H9 (cell line): Measurements from ENCODE around the gene ATAD2B. TPM values are rescaled to one million over a fixed set of nuclear protein-coding genes. Genes with fewer than 3 reads are reported as not detected.

Experiments
- DNase-seq: peaks from one replicate; pipeline ENCODE4 v3.0.0-alpha.2; 2017
- H2AFZ ChIP-seq: one replicate; pipeline ENCODE4 v1.6.1; 2013; ENCODE audit warnings: mild to moderate bottlenecking, low read length, control low read depth, moderate library complexity
- H2AK5ac ChIP-seq: 2 replicates; pipeline ENCODE4 v1.6.1; 2013; ENCODE audit warnings: low read length, control low read depth, mixed read lengths; ENCODE audit not compliant: insufficient read length
- H2BK120ac ChIP-seq: one replicate; pipeline ENCODE4 v1.6.1; 2013; ENCODE audit warnings: low read depth, mild to moderate bottlenecking, low read length, control low read depth, inconsistent platforms; ENCODE audit not compliant: poor library complexity, severe bottlenecking
- H2BK12ac ChIP-seq: 2 replicates; pipeline ENCODE4 v1.6.1; 2013; ENCODE audit warnings: low read length, control low read depth, mixed read lengths, low read depth; ENCODE audit not compliant: insufficient read length
- H2BK15ac ChIP-seq: 2 replicates; pipeline ENCODE4 v1.6.1; 2013; ENCODE audit warnings: low read depth, low read length, control low read depth
- H2BK20ac ChIP-seq: one replicate; pipeline ENCODE4 v1.6.1; 2013; ENCODE audit warnings: low read depth, mild to moderate bottlenecking, low read length, control low read depth, inconsistent platforms; ENCODE audit not compliant: poor library complexity, severe bottlenecking
- H2BK5ac ChIP-seq: 2 replicates; pipeline ENCODE4 v1.6.1; 2013; ENCODE audit warnings: low read length, control low read depth, mixed read lengths; ENCODE audit not compliant: insufficient read length
- H3K14ac ChIP-seq: 2 replicates; pipeline ENCODE4 v1.6.1; 2013; ENCODE audit warnings: low read length, control low read depth; ENCODE audit not compliant: insufficient read depth
- H3K18ac ChIP-seq: 2 replicates; pipeline ENCODE4 v1.6.1; 2013; ENCODE audit warnings: low read depth, mild to moderate bottlenecking, mixed read lengths, low read length, control low read depth; ENCODE audit not compliant: insufficient read length
- H3K23ac ChIP-seq: 2 replicates; pipeline ENCODE4 v1.6.1; 2013; ENCODE audit warnings: low read length, control low read depth, mixed read lengths, low read depth; ENCODE audit not compliant: insufficient read length
- H3K23me2 ChIP-seq: 2 replicates; pipeline ENCODE4 v1.6.1; 2013; ENCODE audit warnings: low read depth, mild to moderate bottlenecking, mixed read lengths, low read length, control low read depth; ENCODE audit not compliant: insufficient read length, poor library complexity, severe bottlenecking
- H3K27ac ChIP-seq: 2 replicates; pipeline ENCODE4 v1.5.1; 2013; ENCODE audit warnings: low read length, control low read depth, mixed read lengths, low read depth; ENCODE audit not compliant: insufficient read length
- H3K27me3 ChIP-seq: 2 replicates; pipeline ENCODE4 v1.6.1; 2013; ENCODE audit warnings: low read length, control low read depth, inconsistent platforms; ENCODE audit not compliant: insufficient read depth
- H3K4ac ChIP-seq: 2 replicates; pipeline ENCODE4 v1.6.1; 2013; ENCODE audit warnings: low read depth, mild to moderate bottlenecking, control low read depth, inconsistent platforms, low read length, moderate library complexity
- H3K4me1 ChIP-seq: 2 replicates; pipeline ENCODE4 v1.6.1; 2013; ENCODE audit warnings: low read length, control low read depth, inconsistent platforms; ENCODE audit not compliant: insufficient read depth
- H3K4me2 ChIP-seq: 2 replicates; pipeline ENCODE4 v1.6.1; 2013; ENCODE audit warnings: low read length, control low read depth, mixed read lengths; ENCODE audit not compliant: insufficient read length, insufficient read depth
- H3K56ac ChIP-seq: 2 replicates; pipeline ENCODE4 v1.6.1; 2013; ENCODE audit warnings: low read depth, mild to moderate bottlenecking, mixed read lengths, low read length, control low read depth; ENCODE audit not compliant: insufficient read length
- H3K79me1 ChIP-seq: 2 replicates; pipeline ENCODE4 v1.6.1; 2013; ENCODE audit warnings: low read depth, mild to moderate bottlenecking, moderate library complexity, low read length, control low read depth, inconsistent platforms; ENCODE audit not compliant: insufficient read depth, poor library complexity, severe bottlenecking
- H3K79me2 ChIP-seq: 2 replicates; pipeline ENCODE4 v1.6.1; 2013; ENCODE audit warnings: low read length, control low read depth, inconsistent platforms; ENCODE audit not compliant: insufficient read depth
- H3K9ac ChIP-seq: 2 replicates; pipeline ENCODE4 v1.6.1; 2013; ENCODE audit warnings: low read length, control low read depth, mixed read lengths; ENCODE audit not compliant: insufficient read length; ENCODE audit errors: extremely low read depth
- H3K9me3 ChIP-seq: one replicate; pipeline ENCODE4 v1.6.1; 2013; ENCODE audit warnings: low read depth, low read length, inconsistent platforms; ENCODE audit not compliant: control insufficient read depth
- H3T11ph ChIP-seq: one replicate; pipeline ENCODE4 v1.6.1; 2013; ENCODE audit warnings: mild to moderate bottlenecking, low read length, control low read depth, inconsistent platforms
- H4K20me1 ChIP-seq: one replicate; pipeline ENCODE4 v1.6.1; 2013; ENCODE audit not compliant: control insufficient read depth, insufficient read length, insufficient read depth
- H4K5ac ChIP-seq: 2 replicates; pipeline ENCODE4 v1.6.1; 2013; ENCODE audit warnings: low read depth, mild to moderate bottlenecking, mixed read lengths, low read length, control low read depth; ENCODE audit not compliant: insufficient read length
- H4K8ac ChIP-seq: replicated peaks from 2 replicates; pipeline ENCODE4 v1.6.1; 2013; ENCODE audit warnings: low read length, control low read depth, mixed read lengths, low read depth; ENCODE audit not compliant: insufficient read length
- H4K91ac ChIP-seq: 2 replicates; pipeline ENCODE4 v1.6.1; 2013; ENCODE audit warnings: low read depth, mild to moderate bottlenecking, moderate library complexity, mixed read lengths, low read length, control low read depth; ENCODE audit not compliant: insufficient read length
- H3K27ac Mint-ChIP-seq, 3 experiments: 2 replicates in 2 of 3; 3 replicates in 1 of 3; pipeline ENCODE4 v1.8.0; 2020 to 2021; ENCODE audit warnings: mixed read lengths in 3 of 3, mild to moderate bottlenecking in 1 of 3, moderate library complexity in 1 of 3
- H3K27me3 Mint-ChIP-seq: 2 replicates; pipeline ENCODE4 v1.8.0; 2021; ENCODE audit warnings: low read depth, mild to moderate bottlenecking, moderate library complexity, mixed read lengths
- H3K36me3 Mint-ChIP-seq, 3 experiments: 2 replicates in 2 of 3; 3 replicates in 1 of 3; pipeline ENCODE4 v1.8.0; 2020 to 2021; ENCODE audit warnings: low read depth in 3 of 3, mixed read lengths in 3 of 3; ENCODE audit not compliant: insufficient read depth in 1 of 3
- H3K4me1 Mint-ChIP-seq, 2 experiments: 2 replicates each; pipeline ENCODE4 v1.8.0; 2020; ENCODE audit warnings: mixed read lengths in 2 of 2
- H3K4me3 Mint-ChIP-seq, 2 experiments: 2 replicates in 1 of 2; 3 replicates in 1 of 2; pipeline ENCODE4 v1.8.0; 2020 to 2021; ENCODE audit warnings: mild to moderate bottlenecking in 2 of 2, mixed read lengths in 2 of 2, moderate library complexity in 1 of 2
- H3K9me3 Mint-ChIP-seq, 2 experiments: 2 replicates in 1 of 2; 3 replicates in 1 of 2; pipeline ENCODE4 v1.8.0; 2020; ENCODE audit warnings: mild to moderate bottlenecking in 2 of 2, mixed read lengths in 2 of 2, moderate library complexity in 1 of 2
- CTCF ChIP-seq: fragments of 200-600 bp; sonication (generic); conservative IDR thresholded peaks from 3 replicates; pipeline ENCODE4 v1.8.0; 2021; ENCODE audit warnings: antibody characterized with exemption, mild to moderate bottlenecking
- WGBS: extraction: QIAGEN DNeasy Blood & Tissue Kit; methylation state at CpG from one replicate; pipeline ENCODE4 v1.1.7; 2013; ENCODE audit warnings: missing lambda C conversion rate, low lambda C conversion rate, mixed read lengths; ENCODE audit not compliant: insufficient read length; ENCODE audit errors: extremely low coverage; 5-methylcytosine and 5-hydroxymethylcytosine counted together
- total RNA-seq: library from RNA; stranded (reverse); gene quantifications from 2 replicates; pipeline ENCODE4 v1.2.1, GENCODE V29; 2021

ATAD2B gene
- total RNA-seq, 1 experiment from 2014 or later = 21.4 TPM

DNA sequence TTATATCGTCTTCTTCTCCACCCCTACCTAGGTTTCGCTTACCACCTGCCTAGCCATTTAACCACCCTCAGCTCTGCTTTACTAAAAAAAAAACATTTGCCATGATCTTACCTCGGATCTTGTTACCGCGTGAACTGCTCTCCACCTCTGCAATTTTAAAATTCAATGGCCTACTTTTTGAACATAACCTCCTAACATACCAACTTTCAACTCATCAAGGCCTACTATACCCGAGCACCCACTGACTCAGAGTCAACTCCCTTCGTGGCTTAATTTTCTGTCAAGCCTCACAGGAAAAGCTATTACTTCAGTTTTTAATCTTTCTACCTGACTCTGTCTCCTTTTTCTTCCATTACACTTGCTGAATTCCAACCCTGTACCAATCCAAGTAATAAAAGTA is 55.7 kb downstream of the ATAD2B start:
- H2BK12ac ChIP-seq = no peak overlapping the region
- no peak overlapping the region for H4K5ac ChIP-seq
- WGBS = 100% methylated on average over 1 of the region's 7 CpGs
- no peak overlapping the region for H2AK5ac ChIP-seq
- no peak overlapping the region for H2BK20ac ChIP-seq
- no peak overlapping the region for H3K14ac ChIP-seq
- H4K8ac ChIP-seq = no peak overlapping the region
- no peak overlapping the region for H3K9ac ChIP-seq
- DNase-seq = no peak
- H3K9me3 ChIP-seq = no peaks in the 10 kb centered on the region
- no peaks in the 10 kb centered on the region for H3K4me1 ChIP-seq
- Mint-ChIP-seq H3K27ac (peak overlapping the region in 2 of 3 experiments; percentile 13 to 88; a peak in 3 of 7 replicates), H3K27me3 (no peaks in the 10 kb centered on the region), H3K4me1 (no peaks in the 10 kb centered on the region), H3K9me3 (no peaks in the 10 kb centered on the region), H3K36me3 (peaks cover 9 to 50% (median 40%) of the 10 kb centered on the region in 3 experiments; a peak in 6 of 7 replicates), H3K4me3 (no peak overlapping the region)
- no peak overlapping the region for H3K18ac ChIP-seq
- H3K27ac ChIP-seq = no peak overlapping the region
- H3K27me3 ChIP-seq = no peaks in the 10 kb centered on the region
- H3K56ac ChIP-seq = no peak overlapping the region
- H3K79me2 ChIP-seq = no peaks in the 10 kb centered on the region
- H4K20me1 ChIP-seq = no peaks in the 10 kb centered on the region
- no peak overlapping the region for H2BK15ac ChIP-seq
- no peak overlapping the region for H3K4ac ChIP-seq
- no peak overlapping the region for H2AFZ ChIP-seq
- H2BK5ac ChIP-seq = no peak overlapping the region
- no peaks in the 10 kb centered on the region for H3K79me1 ChIP-seq
- no peak overlapping the region for H3T11ph ChIP-seq
- no peaks in the 10 kb centered on the region for H3K23me2 ChIP-seq
- H4K91ac ChIP-seq = no peak overlapping the region
- H2BK120ac ChIP-seq = no peak overlapping the region
- H3K4me2 ChIP-seq = no peak overlapping the region
- H3K23ac ChIP-seq = no peak overlapping the region
- no peak for TF ChIP-seq CTCF
